NCI-H345 treated with DMSO at 0.1 percent for 48 hours (cell line): ENCODE data around the gene MAP3K19.
A peak's percentile ranks its signal among the peaks of the same experiment; 100 is the strongest.
"Not testable (repeated sequence)": the region's sequence is repeated elsewhere in the genome, so short reads cannot be mapped to it uniquely, and the experiment has no call there.

Source experiments
- DNase-seq: peaks from one replicate; lab custom pipeline; 2025; ENCODE audit not compliant: unreplicated experiment; lab: John Stamatoyannopoulos, UW

The MAP3K19 gene

DNA sequence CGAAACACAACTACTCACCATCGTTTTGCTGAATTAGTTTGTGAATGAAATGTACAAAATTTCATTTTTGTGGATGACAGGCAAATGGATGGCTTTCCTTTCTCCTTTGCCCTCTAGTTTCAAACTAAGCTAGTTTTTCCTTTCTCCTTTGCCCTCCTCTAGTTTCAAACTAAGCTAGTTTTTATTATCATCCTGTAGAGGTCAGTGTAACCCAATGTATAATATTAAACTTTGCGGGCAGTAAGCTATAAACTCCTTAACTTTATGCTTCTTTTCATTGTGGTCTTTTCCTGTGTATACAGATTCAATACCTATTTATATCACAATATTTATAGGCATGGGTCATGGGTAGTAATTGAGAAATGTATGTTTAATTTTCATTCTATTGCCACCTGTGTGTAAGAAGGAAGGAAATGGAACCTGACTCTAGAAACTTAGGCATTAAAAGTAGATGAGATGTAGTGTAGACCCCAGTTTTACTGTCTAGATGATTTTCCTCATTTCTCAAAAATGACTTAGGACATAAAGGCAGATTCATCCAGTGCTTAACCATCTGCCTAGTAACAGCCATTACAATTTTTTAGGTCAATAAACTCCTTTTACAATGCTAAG is 58.1 kb downstream of the MAP3K19 start:
- peak; percentile 27 for DNase-seq

GRCh38 chr2:134985061-134985460 is 62.2 kb downstream of the MAP3K19 start:
- no peak for DNase-seq

GRCh38 chr2:134982603-134983002 is 64.6 kb downstream of the MAP3K19 start:
- no peak for DNase-seq

DNA sequence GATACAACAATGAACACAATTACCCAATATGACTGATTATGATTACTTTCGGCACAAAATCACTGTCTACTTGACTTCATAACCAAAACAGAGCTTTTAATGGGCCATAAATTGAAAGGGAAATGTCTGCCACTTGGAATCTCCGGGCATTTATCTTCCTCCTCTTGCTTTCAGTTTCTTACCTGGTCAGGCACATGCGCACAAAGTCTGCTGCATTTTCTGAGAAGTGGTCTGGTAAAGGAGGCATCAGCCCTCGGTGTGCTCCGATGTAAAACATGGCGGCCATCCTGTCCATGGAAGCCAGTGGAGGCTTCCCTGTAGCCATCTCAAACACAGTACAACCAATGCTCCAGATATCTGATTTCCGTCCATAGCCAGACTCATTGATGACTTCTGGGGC is 66.6 kb downstream of the MAP3K19 start:
- DNase-seq: no peak

- DNase-seq: no peak
Observed at GRCh38 chr2:134979221-134979620, 68.0 kb downstream of the MAP3K19 start.

DNA sequence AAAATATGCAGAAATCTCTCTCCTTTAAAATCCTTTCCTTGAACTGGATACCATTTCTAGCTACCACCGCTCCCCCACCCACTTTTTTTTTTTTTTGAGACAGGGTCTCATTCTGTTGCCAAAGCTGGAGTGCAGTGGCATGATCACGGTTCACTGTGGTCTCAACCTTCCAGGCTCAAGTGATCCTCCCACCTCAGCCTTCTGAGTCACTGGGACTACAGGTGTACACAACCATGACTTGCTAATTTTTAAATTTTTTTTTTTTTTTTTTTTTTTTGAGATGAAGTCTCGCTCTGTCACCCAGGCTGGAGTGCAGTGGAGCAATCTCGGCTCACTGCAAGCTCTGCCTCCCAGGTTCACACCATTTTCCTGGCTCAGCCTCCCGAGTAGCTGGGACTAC is 70.1 kb downstream of the MAP3K19 start:
- not testable (repeated sequence) for DNase-seq

DNA sequence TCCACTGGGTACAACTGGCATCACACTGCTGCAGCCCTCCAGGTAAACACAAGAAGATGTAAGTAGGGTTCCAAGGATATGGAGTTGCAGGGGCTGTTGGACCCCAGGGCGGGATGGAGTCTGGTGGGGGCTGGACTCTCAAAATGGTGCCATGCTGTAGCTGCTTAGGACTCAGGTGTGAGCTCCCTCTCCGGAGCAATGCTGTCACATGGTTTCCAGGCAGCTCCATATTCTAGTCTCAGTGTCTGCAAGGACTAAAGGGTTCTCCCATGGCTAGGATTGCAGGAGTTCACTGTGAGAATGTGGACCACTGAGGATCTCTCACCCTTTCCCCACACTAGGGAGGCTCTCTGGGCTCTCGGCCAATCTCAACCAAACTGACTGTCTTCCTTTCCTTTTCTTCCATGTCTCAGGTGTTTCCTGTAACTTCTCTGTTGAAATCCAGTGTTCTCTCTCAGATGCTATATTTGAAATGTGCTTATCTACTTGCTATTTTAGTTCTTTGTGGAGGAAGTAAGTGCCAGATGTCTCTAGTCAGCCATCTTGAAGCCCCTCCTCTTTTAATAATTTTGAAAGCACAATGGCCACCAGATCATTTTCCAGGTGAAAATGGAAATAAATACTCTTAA is 71.1 kb downstream of the MAP3K19 start:
- DNase-seq: no peak

- no peak for DNase-seq
Observed at GRCh38 chr2:134975281-134976009, 71.8 kb downstream of the MAP3K19 start.

- no peak for DNase-seq
Observed at GRCh38 chr2:134973241-134974138, 73.8 kb downstream of the MAP3K19 start.

DNA sequence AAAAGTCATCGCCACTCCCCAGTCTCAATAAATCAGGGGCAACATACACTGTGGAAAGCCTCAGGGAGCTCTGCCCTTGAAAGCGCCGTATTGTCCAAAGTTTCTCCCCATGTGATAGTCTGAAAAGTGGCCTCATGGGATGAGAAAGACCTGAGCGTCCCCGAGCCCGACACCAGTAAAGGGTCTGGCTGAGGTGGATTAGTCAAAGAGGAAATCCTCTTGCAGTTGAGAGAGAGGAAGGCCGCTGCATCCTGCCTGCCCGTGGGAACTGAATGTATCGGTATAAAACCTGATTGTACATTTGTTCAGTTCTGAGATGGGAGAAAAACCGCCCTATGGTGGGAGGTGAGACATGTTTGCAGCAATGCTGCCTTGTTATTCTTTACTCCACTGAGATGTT is 80.1 kb downstream of the MAP3K19 start:
- not testable (repeated sequence) for DNase-seq

DNA sequence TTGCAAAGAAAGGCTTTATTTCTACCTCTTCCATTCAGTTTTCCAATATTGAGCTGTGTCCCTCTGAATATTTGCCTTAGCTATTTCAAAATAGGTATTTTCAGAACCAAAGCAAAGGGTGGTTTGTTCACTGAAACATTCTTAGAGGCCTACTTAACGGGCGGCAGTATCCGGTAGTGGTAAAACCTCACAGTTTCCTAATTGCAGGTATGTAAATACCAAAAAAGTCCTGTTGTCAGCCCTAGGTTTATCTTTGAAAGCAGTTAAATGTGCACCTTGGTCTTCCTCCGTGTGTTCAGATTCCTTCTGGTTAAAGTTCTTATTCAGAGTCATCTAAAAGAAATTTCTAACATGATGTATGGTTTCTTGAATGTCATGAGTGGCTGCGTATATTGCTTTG is 89.8 kb downstream of the MAP3K19 start:
- no peak for DNase-seq

DNA sequence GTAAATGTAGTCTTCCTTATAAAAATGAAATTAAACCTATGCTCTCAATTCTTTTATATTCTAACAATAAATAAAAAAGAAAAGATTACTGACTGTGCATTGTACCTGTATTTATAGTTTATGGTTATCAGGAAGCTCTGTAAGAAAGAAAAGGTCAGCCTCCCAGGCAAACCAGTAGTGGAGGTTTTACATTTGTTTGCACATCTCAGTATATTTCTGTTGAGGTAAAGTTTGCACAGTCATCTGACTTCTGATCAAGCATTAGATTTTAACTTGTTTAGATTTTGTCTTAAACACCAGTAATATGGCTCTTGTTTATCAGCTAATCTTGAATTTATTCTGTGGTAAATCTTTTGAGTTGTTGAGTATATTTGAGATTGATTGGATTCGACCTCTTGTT is 91.5 kb downstream of the MAP3K19 start:
- no peak for DNase-seq

DNA sequence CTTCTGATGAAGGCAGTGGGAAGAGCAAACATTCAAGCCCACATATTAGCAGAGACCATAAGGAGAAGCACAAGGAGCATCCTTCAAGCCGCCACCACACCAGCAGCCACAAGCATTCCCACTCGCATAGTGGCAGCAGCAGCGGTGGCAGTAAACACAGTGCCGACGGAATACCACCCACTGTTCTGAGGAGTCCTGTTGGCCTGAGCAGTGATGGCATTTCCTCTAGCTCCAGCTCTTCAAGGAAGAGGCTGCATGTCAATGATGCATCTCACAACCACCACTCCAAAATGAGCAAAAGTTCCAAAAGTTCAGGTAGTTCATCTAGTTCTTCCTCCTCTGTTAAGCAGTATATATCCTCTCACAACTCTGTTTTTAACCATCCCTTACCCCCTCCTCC is 93.2 kb downstream of the MAP3K19 start:
- DNase-seq: no peak

DNA sequence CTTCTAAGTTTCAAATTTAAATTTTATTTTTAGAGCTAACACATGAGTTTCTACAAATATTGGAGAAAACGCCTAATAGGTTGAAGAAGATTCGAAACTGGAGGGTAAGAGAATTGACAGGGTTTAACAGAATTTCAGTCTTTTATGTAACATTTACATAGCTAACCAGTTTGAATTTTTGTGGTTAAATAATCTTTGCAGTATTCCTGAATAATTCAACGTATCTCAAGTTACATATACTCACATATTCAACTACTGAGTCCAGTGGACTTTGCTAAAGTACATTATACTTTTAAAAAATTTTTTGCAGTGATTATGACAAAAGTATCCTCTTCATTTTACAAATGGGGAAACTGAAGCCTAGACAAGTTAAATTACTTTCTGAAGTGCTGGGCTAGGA is 94.6 kb downstream of the MAP3K19 start:
- DNase-seq: no peak

DNA sequence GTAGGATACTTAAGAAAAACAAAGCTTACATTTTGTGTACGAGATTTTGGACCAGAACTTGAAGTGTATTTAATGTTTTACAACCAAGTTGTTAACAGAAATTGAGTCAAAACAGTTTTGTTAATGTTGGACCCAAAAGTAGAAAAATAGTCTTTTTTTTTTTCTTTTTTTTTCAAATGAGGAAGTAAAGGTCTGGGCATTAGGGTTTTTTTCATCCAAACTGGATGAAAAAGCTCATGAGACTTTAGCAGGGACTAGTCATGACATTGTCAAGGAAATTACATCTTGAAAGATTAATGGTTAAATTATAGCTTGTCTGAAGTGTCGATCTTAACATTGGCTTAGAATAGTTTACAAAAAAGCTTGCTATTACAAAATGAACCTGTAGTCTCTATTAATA is 96.4 kb downstream of the MAP3K19 start:
- DNase-seq: no peak

DNA sequence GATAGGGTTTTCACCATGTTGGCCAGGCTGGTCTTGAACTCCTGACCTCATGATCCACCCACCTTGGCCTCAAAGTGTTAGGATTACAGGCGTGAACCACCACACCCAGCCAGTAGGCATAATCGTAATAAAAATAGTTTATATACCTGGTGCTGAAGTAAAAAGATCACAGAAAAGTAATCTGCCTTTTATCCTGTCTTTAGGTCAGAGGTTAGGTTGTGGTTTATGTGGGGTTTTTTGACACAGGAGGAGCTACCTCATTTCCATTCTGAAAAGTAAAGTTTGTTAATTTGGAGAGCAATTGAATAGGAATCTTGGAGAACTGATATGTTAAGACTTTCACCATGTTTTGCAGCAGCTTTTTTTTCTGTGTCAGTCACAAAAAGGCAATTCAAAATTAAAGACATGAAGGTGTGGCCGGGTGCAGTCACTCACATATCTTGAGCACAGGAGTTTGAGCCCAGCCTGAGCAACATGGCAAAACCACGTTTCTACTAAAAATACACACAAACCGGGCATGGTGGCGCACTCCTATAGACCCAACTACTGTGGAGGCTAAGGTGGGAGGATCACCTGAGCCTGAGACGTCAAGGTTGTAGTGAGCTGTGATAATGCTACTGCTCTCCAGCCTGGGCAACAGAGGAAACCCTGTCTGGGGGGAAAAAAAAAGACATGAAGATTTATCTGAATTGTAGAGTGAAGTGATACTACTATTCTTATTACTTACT is 97.1 kb downstream of the MAP3K19 start:
- no peak for DNase-seq

DNA sequence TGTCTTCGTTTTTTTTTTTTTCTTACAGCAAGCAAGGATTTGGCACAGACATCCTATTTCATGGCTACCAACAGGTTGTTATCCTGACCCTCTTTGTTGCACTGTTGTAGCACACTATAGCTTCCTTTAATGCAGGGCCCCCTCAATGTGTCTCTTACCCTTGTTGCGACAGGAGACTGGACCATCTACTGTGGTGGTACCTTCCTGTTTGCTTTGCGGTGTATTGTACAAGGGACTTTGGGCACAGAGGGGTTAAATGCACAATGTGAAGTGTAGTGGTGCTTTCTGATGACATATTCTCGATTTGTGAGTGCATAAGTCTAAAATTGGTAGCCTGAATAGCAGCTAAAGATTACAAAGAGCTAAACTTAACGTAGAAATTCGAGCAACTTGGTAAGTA is 101.2 kb downstream of the MAP3K19 start:
- DNase-seq: no peak

- DNase-seq: no peak
Observed at GRCh38 chr2:134944975-134945374, 102.3 kb downstream of the MAP3K19 start.

- DNase-seq: no peak
Observed at GRCh38 chr2:134943540-134943939, 103.7 kb downstream of the MAP3K19 start.

DNA sequence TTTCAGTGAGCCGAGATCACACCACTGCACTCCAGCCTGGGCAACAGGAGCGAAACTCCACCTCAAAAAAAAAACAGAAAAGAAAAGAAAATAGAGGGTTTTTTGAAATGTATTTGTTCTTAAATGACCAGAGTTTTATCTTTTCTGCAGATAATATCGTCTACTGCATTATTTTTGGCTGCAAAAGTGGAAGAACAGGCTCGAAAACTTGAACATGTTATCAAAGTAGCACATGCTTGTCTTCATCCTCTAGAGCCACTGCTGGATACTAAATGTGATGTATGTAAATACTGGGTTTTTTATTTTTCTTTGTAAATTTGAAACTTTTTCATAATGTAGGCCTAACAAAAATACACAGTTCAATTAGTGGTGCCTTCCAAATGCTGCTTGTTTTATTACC is 110.6 kb downstream of the MAP3K19 start:
- DNase-seq: no peak

- DNase-seq: no peak
Observed at GRCh38 chr2:134934641-134935040, 112.6 kb downstream of the MAP3K19 start.
